Peyer's patch (tissue), 4 donors: ENCODE measurements around the gene OR5D14.

Source experiments
- POLR2A ChIP-seq, 2 donors: fragments of 450-650 bp; IDR thresholded peaks; one replicate each; pipeline ENCODE4 v1.5.1; 2017; ENCODE audit warnings: antibody characterized with exemption in 2 of 2, mild to moderate bottlenecking in 2 of 2, moderate library complexity in 2 of 2
- TF ChIP-seq, protein P1 (sequence below), 6 experiments: fragments of 450-650 bp in 4 of 6; fragments of 200-600 bp in 2 of 6; sonication (generic) in 1 of 6; IDR thresholded peaks; one replicate each; pipeline ENCODE4 v1.5.1; 2017 to 2019; ENCODE audit warnings: antibody characterized with exemption in 6 of 6, mild to moderate bottlenecking in 3 of 6, moderate library complexity in 1 of 6

DNA sequence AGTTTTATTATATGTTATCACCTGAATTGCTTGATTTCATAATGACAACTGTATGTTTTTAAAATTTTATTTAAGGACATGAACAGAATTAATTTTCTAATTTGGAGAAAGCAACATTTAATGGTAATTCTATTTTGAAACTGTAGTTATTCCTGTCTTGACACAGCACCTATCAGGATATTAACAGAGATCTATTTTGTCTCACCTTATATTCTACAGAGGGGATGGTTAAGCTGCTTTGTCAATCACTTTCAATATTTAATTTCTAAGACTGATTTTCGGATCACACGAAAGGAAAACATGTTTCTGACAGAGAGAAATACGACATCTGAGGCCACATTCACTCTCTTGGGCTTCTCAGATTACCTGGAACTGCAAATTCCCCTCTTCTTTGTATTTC lies 43.1 kb downstream of the OR5D14 start, which contains the start of gene OR5D16:
- TF ChIP-seq, protein P1, sequence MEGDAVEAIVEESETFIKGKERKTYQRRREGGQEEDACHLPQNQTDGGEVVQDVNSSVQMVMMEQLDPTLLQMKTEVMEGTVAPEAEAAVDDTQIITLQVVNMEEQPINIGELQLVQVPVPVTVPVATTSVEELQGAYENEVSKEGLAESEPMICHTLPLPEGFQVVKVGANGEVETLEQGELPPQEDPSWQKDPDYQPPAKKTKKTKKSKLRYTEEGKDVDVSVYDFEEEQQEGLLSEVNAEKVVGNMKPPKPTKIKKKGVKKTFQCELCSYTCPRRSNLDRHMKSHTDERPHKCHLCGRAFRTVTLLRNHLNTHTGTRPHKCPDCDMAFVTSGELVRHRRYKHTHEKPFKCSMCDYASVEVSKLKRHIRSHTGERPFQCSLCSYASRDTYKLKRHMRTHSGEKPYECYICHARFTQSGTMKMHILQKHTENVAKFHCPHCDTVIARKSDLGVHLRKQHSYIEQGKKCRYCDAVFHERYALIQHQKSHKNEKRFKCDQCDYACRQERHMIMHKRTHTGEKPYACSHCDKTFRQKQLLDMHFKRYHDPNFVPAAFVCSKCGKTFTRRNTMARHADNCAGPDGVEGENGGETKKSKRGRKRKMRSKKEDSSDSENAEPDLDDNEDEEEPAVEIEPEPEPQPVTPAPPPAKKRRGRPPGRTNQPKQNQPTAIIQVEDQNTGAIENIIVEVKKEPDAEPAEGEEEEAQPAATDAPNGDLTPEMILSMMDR (IDR thresholded peaks at IDR 0.05), result no peak
- no peak for TF ChIP-seq POLR2A (IDR thresholded peaks at IDR 0.05)
